Transverse colon (tissue), 4 donors: ENCODE results near the gene TSPAN31. TPM values are rescaled to one million over a fixed set of nuclear protein-coding genes. Genes with fewer than 3 reads are reported as not detected.

Source experiments
- DNase-seq: peaks from one replicate; pipeline ENCODE4 v3.0.0-alpha.2; 2019
- H3K27ac ChIP-seq, 4 donors: fragments of 200-600 bp; sonication (generic); 2 replicates each; pipeline ENCODE4 v1.5.1; 2016 to 2018; ENCODE audit warnings: inconsistent platforms in 4 of 4
- H3K27me3 ChIP-seq: fragments of 200-600 bp; sonication (generic); 2 replicates; pipeline ENCODE4 v1.5.1; 2017; ENCODE audit warnings: inconsistent platforms
- H3K36me3 ChIP-seq, 4 donors: fragments of 200-600 bp; sonication (generic); 2 replicates each; pipeline ENCODE4 v1.5.1; 2017 to 2019; ENCODE audit warnings: inconsistent platforms in 4 of 4
- H3K4me1 ChIP-seq, 4 donors: fragments of 200-600 bp; sonication (generic); 2 replicates each; pipeline ENCODE4 v1.5.1; 2017 to 2020; ENCODE audit warnings: inconsistent platforms in 4 of 4
- H3K4me3 ChIP-seq, 4 donors: fragments of 200-600 bp; sonication (generic); 1 replicate in 1 of 4; 2 replicates in 3 of 4; pipeline versions ENCODE4 v1.5.1 to v1.6.1; 2017 to 2019; ENCODE audit warnings: inconsistent platforms in 4 of 4
- H3K9me3 ChIP-seq, 2 donors: fragments of 200-600 bp; sonication (generic); 2 replicates each; pipeline ENCODE4 v1.5.1; 2017 to 2019; ENCODE audit warnings: inconsistent platforms in 2 of 2
- CTCF ChIP-seq, 5 experiments: fragments of 200-600 bp in 3 of 5; fragments of 450-650 bp in 2 of 5; sonication (generic) in 3 of 5; IDR thresholded peaks; 1 replicate in 2 of 5; 2 replicates in 3 of 5; pipeline ENCODE4 v1.5.1; 2016 to 2017; ENCODE audit warnings: antibody characterized with exemption in 5 of 5, inconsistent platforms in 3 of 5, mild to moderate bottlenecking in 2 of 5, moderate library complexity in 1 of 5
- EP300 ChIP-seq: sonication (generic); formaldehyde crosslinking; IDR thresholded peaks from one replicate; pipeline ENCODE4 v1.6.1; 2017; ENCODE audit warnings: antibody characterized with exemption, low read depth
- POLR2A ChIP-seq: fragments of 450-650 bp; IDR thresholded peaks from one replicate; pipeline ENCODE4 v1.6.1; 2016; ENCODE audit warnings: antibody characterized with exemption, mild to moderate bottlenecking, moderate library complexity
- POLR2AphosphoS5 ChIP-seq, 3 donors: sonication (generic); formaldehyde crosslinking; IDR thresholded peaks; one replicate each; pipeline ENCODE4 v1.6.1; 2016; ENCODE audit warnings: antibody characterized with exemption in 3 of 3
- WGBS, 2 donors: methylation state at CpG; one replicate each; pipeline ENCODE4 v1.1.5; 2018; ENCODE audit warnings: low coverage in 1 of 2; 5-methylcytosine and 5-hydroxymethylcytosine counted together
- in situ Hi-C, 4 donors: fragments of 200-750 bp; cut with MboI; loops; one replicate each; pipeline versions ENCODE4 v1.15.0 to v1.15.1; 2017; ENCODE audit warnings: low sequenced_read_pairs in 3 of 4, low pct_ligation_motif_present in 1 of 4, low pct_unique_long_range_greater_than_20kb in 1 of 4
- intact Hi-C: fragments of 100-400 bp; cut with DNase I; formaldehyde crosslinking; loops from one replicate; pipeline ENCODE4 v1.15.1; 2023; ENCODE audit warnings: low total_unique reads
- total RNA-seq, 4 donors: library from RNA; depleted of rRNA; stranded (reverse); fragments of >200 nt; gene quantifications; one replicate each; pipeline ENCODE4 v1.1.0, GENCODE V29; 2016

Gene TSPAN31
- total RNA-seq, 4 donors from 2014 or later, result 20.6 to 73.3 (median 42.8) TPM

GRCh38 chr12:57731411-57732080, 13.3 kb upstream of the TSPAN31 start:
- TF ChIP-seq POLR2A (no peak), POLR2AphosphoS5 (IDR thresholded peaks at IDR 0.05) (no peak), CTCF (IDR thresholded peaks at IDR 0.05) (no peak), EP300 (no peak)
- Histone ChIP-seq H3K36me3 (no peaks in the 10 kb centered on the region), H3K27ac (no peak overlapping the region), H3K4me1 (peaks cover 0 to 22% (median 15%) of the 10 kb centered on the region in 4 donors), H3K27me3 (peaks cover 68% of the 10 kb centered on the region), H3K4me3 (no peak overlapping the region), H3K9me3 (no peaks in the 10 kb centered on the region)
- WGBS, 2 donors, result 83 to 85% methylated on average over 7 to 19 of the region's 19 CpGs
- in situ Hi-C loops, result no loop called here
- DNase-seq, result no peak
- intact Hi-C loops, result no loop called here

- H3K4me1 ChIP-seq, result peaks cover 5 to 18% (median 13%) of the 10 kb centered on the region in 4 donors
- no peak overlapping the region for H3K27ac ChIP-seq
- DNase-seq, result no peak
- 73% methylated on average over 4 of the region's 4 CpGs; no CpG with 5 or more reads in 1 of the 2 donors for WGBS, 2 donors
- H3K4me3 ChIP-seq, result no peak overlapping the region
- intact Hi-C loops (no loop called here), in situ Hi-C loops (no loop called here)
- TF ChIP-seq POLR2AphosphoS5 (IDR thresholded peaks at IDR 0.05) (no peak), EP300 (no peak), POLR2A (no peak), CTCF (IDR thresholded peaks at IDR 0.05) (no peak)
- no peaks in the 10 kb centered on the region for H3K9me3 ChIP-seq
- H3K36me3 ChIP-seq, result no peaks in the 10 kb centered on the region
- H3K27me3 ChIP-seq, result peaks cover 70% of the 10 kb centered on the region
Measured at GRCh38 chr12:57732270-57732669, 12.6 kb upstream of the TSPAN31 start.

- no peak for DNase-seq
- H3K4me1 ChIP-seq, result peaks cover 12 to 24% (median 18%) of the 10 kb centered on the region in 4 donors
- H3K9me3 ChIP-seq, result no peaks in the 10 kb centered on the region
- 85% methylated on average over 11 of the region's 11 CpGs; no CpG with 5 or more reads in 1 of the 2 donors for WGBS, 2 donors
- intact Hi-C loops, result no loop called here
- no peak overlapping the region for H3K27ac ChIP-seq
- no peaks in the 10 kb centered on the region for H3K36me3 ChIP-seq
- in situ Hi-C loops, result no loop called here
- no peak overlapping the region for H3K4me3 ChIP-seq
- peaks cover 70% of the 10 kb centered on the region for H3K27me3 ChIP-seq
- TF ChIP-seq POLR2A, result no peak
- no peak for TF ChIP-seq CTCF (IDR thresholded peaks at IDR 0.05)
- no peak for TF ChIP-seq POLR2AphosphoS5 (IDR thresholded peaks at IDR 0.05)
- TF ChIP-seq EP300, result no peak
Measured at GRCh38 chr12:57732726-57733593, 11.9 kb upstream of the TSPAN31 start.

- intact Hi-C loops (no loop called here), in situ Hi-C loops (no loop called here)
- peaks cover 20 to 34% (median 26%) of the 10 kb centered on the region in 4 donors for H3K4me1 ChIP-seq
- no peaks in the 10 kb centered on the region for H3K36me3 ChIP-seq
- peaks cover 72% of the 10 kb centered on the region for H3K27me3 ChIP-seq
- TF ChIP-seq EP300, result no peak
- no peak for TF ChIP-seq POLR2A
- H3K9me3 ChIP-seq, result no peaks in the 10 kb centered on the region
- 87% methylated on average over 6 of the region's 6 CpGs; no CpG with 5 or more reads in 1 of the 2 donors for WGBS, 2 donors
- no peak for DNase-seq
- H3K27ac ChIP-seq, result no peak overlapping the region
- H3K4me3 ChIP-seq, result no peak overlapping the region
Measured at GRCh38 chr12:57733928-57734327, 10.9 kb upstream of the TSPAN31 start.
